Measurements from ENCODE around the gene EDC4.

The EDC4 gene

DNA sequence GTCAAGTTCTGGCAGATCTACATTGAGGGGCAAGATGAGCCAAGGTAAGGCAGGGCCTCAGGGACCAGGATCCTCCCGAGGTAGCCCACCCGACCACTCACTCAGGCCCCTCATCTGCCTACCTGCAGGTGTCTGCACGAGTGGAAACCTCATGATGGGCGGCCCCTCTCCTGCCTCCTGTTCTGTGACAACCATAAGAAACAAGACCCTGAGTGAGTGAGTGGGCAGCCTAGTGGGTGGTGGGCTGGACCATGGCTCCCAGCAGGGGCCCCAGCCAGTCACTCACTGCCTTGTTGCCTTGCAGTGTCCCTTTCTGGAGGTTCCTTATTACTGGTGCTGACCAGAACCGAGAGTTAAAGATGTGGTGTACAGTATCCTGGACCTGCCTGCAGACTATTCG, 5.4 kb downstream of the EDC4 start:
- DNase-seq = no peak

DNA sequence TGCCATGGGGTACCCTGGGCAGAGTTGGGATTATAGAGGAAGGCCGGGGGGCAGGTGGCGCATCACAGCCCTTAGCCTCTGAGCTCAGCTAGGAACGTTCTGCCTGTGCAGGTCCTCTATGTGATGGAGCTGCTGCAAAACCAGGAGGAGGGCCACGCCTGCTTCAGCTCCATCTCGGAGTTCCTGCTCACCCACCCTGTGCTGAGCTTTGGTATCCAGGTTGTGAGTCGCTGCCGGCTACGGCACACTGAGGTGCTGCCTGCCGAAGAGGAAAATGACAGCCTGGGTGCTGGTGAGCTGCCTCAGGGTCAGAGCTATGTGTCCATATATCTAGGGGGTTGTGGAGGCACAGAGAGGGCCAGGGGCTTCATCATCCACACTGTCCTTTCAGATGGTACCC, 6.0 kb downstream of the EDC4 start:
- DNase-seq = no peak

DNA sequence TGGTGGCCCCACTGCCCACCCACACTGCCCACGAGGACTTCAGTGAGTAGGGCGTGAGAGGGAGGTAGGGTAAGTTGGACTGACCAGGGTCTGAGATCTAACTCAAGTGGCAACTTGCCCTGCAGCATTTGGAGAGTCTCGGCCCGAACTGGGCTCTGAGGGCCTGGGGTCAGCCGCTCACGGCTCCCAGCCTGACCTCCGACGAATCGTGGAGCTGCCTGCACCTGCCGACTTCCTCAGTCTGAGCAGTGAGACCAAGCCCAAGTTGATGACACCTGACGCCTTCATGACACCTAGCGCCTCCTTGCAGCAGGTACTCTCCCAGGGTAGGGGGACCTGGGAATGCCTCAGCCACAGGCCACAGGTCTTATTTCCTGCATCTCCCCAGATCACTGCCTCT, 6.6 kb downstream of the EDC4 start:
- no peak for DNase-seq

DNA sequence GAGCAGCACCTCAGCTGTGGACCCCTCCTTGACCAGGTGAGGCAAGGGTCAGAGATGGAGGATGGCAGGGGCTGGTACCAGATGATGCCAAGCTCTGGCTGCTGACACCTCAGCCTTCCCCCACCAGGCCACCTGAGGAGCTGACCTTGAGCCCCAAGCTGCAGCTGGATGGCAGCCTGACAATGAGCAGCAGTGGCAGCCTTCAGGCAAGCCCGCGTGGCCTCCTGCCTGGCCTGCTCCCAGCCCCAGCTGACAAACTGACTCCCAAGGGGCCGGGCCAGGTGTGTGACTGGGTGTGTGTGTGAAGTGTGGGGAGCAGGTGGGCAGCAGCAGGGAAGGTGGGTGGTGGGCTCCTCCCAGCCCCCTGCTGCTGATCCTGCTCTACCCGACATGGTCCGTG, 7.1 kb downstream of the EDC4 start:
- no peak for DNase-seq

DNA sequence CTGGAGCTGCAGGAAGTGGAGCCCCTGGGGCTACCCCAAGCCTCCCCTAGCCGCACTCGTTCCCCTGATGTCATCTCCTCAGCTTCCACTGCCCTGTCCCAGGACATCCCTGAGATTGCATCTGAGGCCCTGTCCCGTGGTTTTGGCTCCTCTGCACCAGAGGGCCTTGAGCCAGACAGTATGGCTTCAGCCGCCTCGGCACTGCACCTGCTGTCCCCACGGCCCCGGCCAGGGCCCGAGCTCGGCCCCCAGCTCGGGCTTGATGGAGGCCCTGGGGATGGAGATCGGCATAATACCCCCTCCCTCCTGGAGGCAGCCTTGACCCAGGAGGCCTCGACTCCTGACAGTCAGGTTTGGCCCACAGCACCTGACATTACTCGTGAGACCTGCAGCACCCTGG, 7.7 kb downstream of the EDC4 start:
- DNase-seq = no peak

DNA sequence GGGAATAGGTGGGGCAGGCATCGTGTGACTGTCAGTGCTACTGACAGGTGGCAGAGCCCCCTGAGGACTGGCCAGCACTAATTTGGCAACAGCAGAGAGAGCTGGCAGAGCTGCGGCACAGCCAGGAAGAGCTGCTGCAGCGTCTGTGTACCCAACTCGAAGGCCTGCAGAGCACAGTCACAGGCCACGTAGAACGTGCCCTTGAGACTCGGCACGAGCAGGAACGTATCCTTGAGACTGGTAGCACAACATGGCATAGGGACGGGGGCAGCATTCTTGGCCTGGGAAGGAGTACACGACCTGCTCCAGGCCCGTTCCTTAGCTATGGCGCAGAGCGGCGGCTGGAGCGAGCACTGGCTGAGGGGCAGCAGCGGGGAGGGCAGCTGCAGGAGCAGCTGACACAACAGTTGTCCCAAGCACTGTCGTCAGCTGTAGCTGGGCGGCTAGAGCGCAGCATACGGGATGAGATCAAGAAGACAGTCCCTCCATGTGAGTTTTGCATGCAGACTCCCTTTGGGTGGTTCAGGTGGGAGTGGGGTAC, 8.8 kb downstream of the EDC4 start:
- DNase-seq = no peak

DNA sequence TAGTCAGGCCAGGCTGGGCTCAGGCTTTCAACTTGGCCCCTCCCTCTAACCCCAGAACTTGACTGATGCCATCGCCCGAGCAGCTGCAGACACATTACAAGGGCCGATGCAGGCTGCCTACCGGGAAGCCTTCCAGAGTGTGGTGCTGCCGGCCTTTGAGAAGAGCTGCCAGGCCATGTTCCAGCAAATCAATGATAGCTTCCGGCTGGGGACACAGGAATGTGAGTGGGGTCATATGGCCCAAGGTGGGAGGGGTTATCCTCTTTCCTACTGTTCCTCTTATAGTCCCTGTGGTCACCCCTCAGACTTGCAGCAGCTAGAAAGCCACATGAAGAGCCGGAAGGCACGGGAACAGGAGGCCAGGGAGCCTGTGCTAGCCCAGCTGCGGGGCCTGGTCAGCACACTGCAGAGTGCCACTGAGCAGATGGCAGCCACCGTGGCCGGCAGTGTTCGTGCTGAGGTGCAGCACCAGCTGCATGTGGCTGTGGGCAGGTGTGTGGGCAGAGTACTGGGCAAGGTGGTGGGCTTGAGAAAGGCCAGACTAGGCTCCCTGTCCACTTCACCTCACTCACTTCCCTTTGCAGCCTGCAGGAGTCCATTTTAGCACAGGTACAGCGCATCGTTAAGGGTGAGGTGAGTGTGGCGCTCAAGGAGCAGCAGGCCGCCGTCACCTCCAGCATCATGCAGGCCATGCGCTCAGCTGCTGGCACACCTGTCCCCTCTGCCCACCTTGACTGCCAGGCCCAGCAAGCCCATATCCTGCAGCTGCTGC, 9.7 kb downstream of the EDC4 start:
- no peak for DNase-seq

DNA sequence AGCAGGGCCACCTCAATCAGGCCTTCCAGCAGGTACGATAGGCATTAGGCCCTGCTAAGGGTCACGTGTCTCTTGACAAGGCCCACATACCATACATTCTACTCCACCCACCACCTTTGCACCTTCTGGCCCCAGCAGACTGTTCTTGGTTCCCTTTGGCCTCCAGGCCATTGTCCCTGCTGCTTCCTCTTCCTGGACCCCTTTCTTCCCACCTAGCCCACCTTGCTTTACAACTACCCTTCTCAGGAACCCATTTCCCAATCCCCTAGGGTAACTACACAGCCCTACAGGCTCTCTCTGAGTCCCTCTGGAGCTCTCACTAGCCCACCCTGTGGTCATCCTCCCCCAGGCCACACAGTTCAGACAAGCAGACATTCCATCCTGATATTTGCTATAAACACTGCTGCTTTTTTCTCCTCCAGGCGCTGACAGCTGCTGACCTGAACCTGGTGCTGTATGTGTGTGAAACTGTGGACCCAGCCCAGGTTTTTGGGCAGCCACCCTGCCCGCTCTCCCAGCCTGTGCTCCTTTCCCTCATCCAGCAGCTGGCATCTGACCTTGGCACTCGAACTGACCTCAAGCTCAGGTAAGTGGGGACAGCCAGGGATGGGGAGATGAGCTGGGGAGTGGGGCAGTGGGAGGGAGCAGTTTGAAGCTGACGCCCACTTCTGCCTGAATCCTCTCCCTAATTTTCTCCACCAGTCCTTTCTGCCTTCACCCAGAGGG, 10.5 kb downstream of the EDC4 start:
- DNase-seq = no peak

DNA sequence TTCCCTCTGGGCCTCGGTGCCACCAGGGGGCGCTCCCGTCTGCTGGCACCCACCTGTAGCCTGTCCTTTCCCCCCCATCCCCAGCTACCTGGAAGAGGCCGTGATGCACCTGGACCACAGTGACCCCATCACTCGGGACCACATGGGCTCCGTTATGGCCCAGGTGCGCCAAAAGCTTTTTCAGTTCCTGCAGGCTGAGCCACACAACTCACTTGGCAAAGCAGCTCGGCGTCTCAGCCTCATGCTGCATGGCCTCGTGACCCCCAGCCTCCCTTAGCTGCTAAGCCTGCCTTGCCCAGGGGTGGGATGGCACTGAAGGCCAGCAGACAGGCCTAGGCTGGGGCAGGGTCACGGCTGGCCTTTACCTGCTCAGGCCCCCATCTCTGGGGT, 11.0 kb downstream of the EDC4 start:
- peak; percentile 34 for DNase-seq

DNA sequence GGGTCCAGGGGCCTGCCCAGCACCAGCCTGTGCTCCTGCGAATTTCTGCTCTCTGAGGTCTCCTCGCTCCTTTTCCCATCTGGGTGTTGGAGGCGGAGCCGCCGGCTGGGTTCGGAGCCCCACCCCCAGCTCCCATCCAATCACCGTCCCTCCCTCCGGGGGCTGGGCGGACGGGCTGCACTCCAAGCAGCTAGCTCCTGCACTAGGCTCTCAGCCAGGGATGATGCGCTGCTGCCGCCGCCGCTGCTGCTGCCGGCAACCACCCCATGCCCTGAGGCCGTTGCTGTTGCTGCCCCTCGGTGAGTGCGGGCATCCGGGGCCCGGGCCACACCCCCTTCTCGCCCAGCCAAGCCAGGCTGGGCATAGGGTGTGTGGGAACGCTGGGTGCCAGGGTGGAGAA, 11.8 kb downstream of the EDC4 start, which contains the start of gene NRN1L:
Gene NRN1L, plus strand, starts transcription at position 202 of the 400 bp plus-strand sequence. Its CDS starts 19 bp downstream, at position 221.
- no peak for DNase-seq

DNA sequence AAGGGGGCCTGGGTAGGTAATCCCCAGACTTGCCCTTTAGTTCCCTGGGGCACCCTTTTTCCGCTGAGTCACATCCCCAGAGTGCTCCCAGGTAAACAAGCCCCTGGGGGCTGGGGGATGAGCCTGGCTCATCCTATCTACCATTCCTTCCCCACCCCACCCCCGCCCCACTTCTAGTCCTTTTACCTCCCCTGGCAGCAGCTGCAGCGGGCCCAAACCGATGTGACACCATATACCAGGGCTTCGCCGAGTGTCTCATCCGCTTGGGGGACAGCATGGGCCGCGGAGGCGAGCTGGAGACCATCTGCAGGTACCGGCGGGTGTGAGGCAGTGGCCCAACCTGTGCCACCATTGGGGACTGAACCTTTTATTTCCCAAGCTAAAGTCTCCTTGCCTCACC, 12.7 kb downstream of the EDC4 start:
- DNase-seq = no peak

DNA sequence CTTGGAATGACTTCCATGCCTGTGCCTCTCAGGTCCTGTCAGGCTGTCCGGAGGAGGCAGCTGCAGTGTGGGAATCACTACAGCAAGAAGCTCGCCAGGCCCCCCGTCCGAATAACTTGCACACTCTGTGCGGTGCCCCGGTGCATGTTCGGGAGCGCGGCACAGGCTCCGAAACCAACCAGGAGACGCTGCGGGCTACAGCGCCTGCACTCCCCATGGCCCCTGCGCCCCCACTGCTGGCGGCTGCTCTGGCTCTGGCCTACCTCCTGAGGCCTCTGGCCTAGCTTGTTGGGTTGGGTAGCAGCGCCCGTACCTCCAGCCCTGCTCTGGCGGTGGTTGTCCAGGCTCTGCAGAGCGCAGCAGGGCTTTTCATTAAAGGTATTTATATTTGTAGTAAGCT, 13.1 kb downstream of the EDC4 start:
- DNase-seq = no peak

DNA sequence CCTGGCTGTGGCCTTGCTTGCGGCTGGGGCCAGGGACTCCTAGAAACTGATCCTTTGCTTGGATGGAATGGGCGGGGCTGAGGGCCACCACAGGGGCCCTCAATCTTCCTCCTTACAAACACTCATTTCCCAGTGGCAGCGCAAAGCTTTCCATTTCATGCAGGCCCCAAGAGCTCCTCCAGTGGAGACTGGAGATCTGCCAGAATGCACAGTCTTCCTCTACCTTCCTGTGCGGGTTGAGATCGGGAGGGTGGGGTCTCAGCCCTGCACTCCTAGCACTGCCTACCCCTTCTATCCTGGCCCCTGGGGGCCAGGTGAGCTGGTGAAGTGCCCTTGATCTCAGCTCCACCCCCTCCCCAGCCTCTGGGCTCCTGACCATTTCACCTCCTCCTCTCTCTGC, 13.5 kb downstream of the EDC4 start:
- DNase-seq = no peak

DNA sequence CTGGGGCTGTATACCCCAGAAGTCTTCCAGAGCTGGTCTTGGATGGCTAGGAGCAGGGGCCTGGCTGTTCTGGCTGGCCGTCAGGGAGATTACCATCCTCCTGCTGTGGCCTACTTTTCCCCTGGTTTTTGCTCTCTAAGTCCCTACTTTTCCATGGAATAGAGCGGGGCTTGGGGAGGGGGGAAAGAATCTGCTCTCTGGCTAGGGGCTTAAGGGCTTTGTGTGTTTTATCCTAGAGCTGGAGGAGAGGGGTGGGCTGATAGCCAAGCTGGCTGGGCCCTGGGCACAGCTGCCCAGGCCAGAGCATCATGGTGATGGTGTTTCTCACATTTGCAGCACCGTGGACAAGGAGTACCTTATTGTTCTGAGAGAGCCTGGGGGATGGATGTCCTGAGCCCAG, 15.5 kb downstream of the EDC4 start:
- no peak for DNase-seq

DNA sequence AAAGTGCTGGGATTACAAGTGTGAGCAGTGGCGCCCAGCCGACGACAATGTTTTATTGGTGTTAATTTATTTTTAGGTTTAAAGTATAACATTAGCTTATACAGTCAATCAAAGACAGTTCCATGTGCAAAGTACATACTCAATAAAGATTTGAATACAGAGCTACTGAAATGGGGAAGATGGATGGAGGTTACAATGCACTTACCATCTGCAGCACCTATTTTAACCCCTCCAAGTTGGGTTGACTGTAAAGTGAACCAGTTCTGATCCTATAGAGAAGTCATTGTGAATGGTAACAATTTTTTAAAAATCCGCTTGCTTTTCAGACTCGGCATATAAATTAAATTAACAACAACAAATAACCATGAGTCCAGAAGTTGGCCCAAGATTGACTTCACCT, 19.5 kb downstream of the EDC4 start:
- DNase-seq = no peak

DNA sequence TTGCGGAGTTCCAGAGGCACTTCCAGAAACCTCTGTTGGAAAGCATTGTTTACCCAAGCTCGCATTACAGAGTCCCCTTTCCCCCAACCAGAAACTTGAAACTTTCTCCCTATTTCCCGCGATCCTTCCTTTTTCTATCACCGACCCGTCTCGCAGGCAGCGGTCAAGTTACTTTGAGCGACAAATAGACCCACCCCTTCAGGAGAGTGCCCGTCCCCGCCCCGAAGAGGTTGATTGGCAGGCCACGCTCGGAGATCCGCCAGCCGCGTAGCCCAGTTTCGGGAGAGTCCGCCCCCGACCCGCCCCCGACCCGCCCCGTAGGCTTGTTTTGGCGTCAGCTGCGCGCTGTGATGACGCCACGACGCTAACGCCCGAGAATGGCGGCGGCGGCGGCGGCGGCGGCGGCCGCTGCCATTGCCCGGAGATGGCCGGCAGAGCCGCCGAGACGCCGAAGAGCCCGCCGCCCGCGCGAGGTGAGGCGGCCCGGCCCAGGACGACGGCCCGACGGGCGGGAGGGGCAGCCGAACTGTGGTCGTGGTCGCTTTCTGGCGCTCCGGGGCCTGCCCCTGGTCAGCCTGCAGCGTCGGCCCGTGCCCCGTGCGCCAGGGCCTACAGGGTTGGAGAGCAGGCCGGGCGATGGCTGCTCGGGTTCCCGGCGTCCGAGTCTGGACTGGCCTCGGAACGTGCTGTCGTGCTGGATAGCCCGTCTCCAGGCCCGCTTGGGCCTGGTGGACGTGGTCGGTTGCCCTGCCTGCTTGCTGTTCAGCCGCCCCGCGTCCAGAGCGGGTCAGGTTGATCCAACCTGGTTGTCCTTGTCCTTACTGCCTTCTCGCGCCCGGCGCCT, 20.3 kb downstream of the EDC4 start, which contains the start of gene PSKH1:
Gene PSKH1, plus strand, starts transcription at position 356 of the 844 bp plus-strand sequence. CDS start 15,496 bp downstream, outside the sequence.
- DNase-seq = peak; percentile 95

DNA sequence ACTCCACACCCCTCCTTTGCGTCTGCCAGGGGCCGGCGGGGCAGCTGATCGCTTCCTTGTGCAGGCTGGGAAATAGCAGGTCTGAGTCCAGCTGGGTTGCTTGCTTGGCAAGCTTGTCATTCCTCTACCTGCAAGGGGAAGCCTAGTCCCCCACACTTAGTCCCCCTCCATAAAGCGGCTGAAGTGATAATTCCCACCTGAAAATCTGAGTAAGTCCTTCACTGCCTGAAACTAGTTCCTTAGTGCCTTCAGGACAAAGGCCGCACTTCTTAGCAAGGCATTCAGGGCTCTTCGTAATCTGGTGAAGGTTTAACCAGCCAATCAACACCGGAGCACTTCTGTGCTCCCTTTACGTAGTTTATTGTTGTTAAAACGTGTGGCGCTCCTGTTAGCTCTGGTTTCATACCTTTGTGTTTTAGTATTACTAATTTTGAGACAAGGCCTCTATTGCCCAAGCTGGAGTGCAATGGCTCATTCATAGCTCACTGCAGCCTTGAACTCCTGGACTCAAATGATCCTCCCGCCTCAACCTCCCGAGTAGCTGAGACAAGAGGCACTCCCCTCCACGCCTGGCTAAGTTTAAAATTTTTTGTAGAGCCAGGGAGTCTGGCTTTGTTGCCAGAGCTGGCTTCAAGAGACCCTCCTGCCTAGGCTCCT, 21.0 kb downstream of the EDC4 start:
- no peak for DNase-seq

DNA sequence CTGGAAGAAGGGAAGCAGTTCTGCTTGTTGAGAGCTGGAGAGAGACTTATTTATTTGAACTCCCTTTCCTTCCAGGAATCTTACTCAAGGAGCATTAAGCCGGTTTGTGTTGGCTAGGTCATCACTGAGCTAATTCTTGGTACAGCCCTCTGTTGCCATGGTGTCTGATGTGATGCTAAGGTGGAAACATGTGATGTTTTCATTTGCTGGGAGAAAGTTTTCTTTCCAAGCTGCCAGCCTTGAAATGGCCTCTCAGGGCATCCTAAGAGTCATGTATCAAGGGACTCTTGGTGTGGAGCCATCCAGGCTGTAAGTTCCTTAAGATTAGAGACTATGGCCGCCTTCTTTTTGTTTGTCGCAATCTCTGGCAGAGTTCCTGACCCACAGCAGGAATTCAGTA, 24.4 kb downstream of the EDC4 start:
- DNase-seq = no peak

DNA sequence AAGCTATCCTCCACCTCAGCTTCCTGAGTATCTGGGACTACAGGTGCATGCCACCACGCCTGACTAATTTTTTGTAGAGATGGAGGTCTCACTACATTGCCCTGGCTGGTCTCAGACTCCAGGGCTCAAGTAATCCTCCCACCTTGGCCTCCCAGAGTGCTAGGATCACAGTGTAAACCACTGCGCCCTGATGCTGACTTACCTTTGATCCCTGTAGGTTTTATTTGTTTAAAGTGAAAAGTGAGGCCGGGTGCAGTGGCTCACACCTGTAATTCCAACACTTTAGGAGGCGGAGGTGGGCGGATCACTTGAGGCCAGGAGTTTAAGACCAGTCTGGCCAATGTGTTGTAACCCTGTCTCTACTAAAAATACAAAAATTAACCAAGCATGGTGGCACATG, 28.9 kb downstream of the EDC4 start:
- DNase-seq = no peak

DNA sequence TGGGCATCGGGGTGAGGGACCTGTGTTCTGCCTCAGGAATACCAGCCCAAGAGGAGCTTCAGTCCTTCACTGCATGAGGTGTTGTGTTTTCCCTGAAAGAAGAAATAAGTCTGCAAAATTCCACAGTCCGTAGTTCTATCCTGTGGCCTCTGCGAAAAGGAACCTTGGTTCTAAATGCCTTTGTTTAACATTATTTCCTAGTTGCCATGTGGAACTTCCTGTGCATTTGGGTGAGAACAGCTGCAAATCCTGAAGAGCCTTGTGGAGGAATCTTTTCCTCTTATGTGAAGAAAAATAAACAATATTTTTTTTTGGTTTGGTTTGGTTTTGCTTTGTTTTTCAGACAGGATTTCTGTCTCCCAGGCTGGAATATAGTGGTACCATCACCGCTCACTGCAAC, 30.0 kb downstream of the EDC4 start:
- DNase-seq = no peak

DNA sequence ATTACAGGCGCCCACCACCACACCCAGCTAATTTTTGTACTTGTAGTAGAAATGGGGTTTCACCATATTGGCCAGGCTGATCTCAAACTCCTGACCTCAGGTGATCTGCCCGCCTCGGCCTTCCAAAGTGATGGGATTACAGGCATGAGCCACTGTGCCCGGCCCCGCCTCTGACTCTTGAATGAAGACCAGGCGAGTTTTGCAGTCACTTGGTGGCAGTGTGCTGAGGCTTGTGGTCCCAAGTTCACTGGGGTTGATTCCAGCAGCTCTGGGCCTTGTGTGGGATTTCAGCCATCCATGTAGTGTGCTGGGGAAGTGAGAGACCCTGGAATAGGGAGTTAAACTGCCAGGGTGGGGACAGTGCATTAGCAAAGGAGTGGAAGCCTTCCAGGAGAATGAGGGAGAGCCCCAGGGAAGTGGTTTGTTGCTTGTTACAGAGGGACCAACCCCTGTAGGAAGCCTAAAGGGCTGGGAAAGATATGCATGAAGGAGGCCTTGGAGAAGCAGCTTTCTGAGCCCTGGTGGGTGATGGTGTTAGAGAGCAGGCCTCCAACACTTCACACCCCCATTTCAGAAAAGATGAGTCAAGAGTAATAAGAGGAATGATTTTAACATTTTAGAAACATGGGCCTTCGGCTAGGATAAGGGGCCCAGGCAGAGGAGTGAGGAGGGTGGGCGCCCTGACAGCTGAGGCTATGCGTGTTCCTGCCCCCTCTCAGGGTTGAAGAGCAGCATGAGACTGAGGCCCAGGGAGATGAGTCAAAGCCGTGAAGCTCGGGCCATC, 34.7 kb downstream of the EDC4 start:
- no peak for DNase-seq

All from NCI-H1092 treated with DMSO at 0.1 percent for 48 hours (cell line).